GM12878 (cell line): ENCODE results near the gene B4GALT3. TPM values are rescaled to one million over a fixed set of nuclear protein-coding genes. Genes with fewer than 3 reads are reported as not detected.

Experiments used
- ATAC-seq: fragments of 200-7000 bp; cut with Tn5 transposase; 3 replicates; pipeline ENCODE4 v1.9.1; 2020; ENCODE audit warnings: mild to moderate bottlenecking, moderate library complexity
- BruUV-seq: library from RNA; stranded (reverse); fragments of 400-500 nt; replicated peaks from 2 replicates; lab custom pipeline; 2021; lab: Mats Ljungman, UMichigan
- CTCF ChIA-PET: fragments of 300-600 bp; sonication (Branson Sonifier 250); formaldehyde crosslinking; extraction: SDS; loops from one replicate; lab custom pipeline; 2021; ENCODE audit warnings: inconsistent platforms; lab: Yijun Ruan, JAX
- POLR2A ChIA-PET: fragments of 350-600 bp; formaldehyde crosslinking; extraction: SDS; loops from one replicate; lab custom pipeline; 2021; ENCODE audit warnings: inconsistent platforms; lab: Charles Lee
- RAD21 ChIA-PET: fragments of 300-600 bp; sonication (Branson Sonifier 250); formaldehyde crosslinking; loops from one replicate; lab custom pipeline; 2023; ENCODE audit warnings: antibody characterized with exemption; ENCODE audit not compliant: unreplicated experiment; lab: Charles Lee
- SMC1A ChIA-PET: fragments of 300-600 bp; sonication (Branson Sonifier 250); formaldehyde crosslinking; loops from one replicate; lab custom pipeline; 2023; ENCODE audit not compliant: unreplicated experiment, uncharacterized antibody; lab: Charles Lee
- DNase-seq: peaks from one replicate; pipeline ENCODE4 v3.0.0-alpha.2; 2011; ENCODE audit warnings: low read depth, low spot score
- FAIRE-seq: peaks from 3 replicates; lab custom pipeline; 2011; peaks lifted over from hg19 to GRCh38; lab: Jason Lieb, UNC
- H2AFZ ChIP-seq: 2 replicates; pipeline ENCODE4 v1.6.0; 2011; ENCODE audit warnings: low read depth, low read length, control low read depth; ENCODE audit not compliant: control insufficient read depth
- H3K27ac ChIP-seq: 2 replicates; pipeline ENCODE4 v1.5.1; 2011; ENCODE audit warnings: control low read depth; ENCODE audit not compliant: control insufficient read depth, insufficient read depth
- H3K27me3 ChIP-seq, 2 experiments: replicated peaks in 1 of 2; 2 replicates each; pipeline versions ENCODE4 v1.6.0 to v1.6.1; 2011; ENCODE audit warnings: low read length in 1 of 2; ENCODE audit not compliant: control insufficient read depth in 2 of 2, insufficient read depth in 2 of 2
- H3K36me3 ChIP-seq, 2 experiments: 2 replicates each; pipeline ENCODE4 v1.5.1; 2011; ENCODE audit warnings: low read length in 1 of 2; ENCODE audit not compliant: control insufficient read depth in 2 of 2, insufficient read depth in 2 of 2
- H3K4me1 ChIP-seq: 2 replicates; pipeline ENCODE4 v1.6.1; 2011; ENCODE audit warnings: mild to moderate bottlenecking, low read length, moderate library complexity, mixed read lengths; ENCODE audit not compliant: control insufficient read depth, insufficient read depth
- H3K4me2 ChIP-seq: 2 replicates; pipeline ENCODE4 v1.6.0; 2011; ENCODE audit warnings: control low read depth; ENCODE audit not compliant: control insufficient read depth, insufficient read depth
- H3K4me3 ChIP-seq: fragments of 200-600 bp; sonication (generic); 2 replicates; pipeline ENCODE4 v1.5.1; 2016
- H3K79me2 ChIP-seq: 2 replicates; pipeline ENCODE4 v1.6.0; 2011; ENCODE audit warnings: low read length; ENCODE audit not compliant: control insufficient read depth, insufficient read depth
- H3K9ac ChIP-seq: 2 replicates; pipeline ENCODE4 v1.8.0; 2011; ENCODE audit warnings: low read length, control low read depth, mixed read lengths; ENCODE audit not compliant: control insufficient read depth, insufficient read depth
- H3K9me3 ChIP-seq: replicated peaks from 3 replicates; pipeline ENCODE4 v1.5.1; 2011; ENCODE audit warnings: mild to moderate bottlenecking, low read length; ENCODE audit not compliant: control insufficient read depth, insufficient read depth
- H4K20me1 ChIP-seq: 2 replicates; pipeline ENCODE4 v1.6.0; 2011; ENCODE audit not compliant: control insufficient read depth, insufficient read depth
- EGR1 ChIP-seq, 2 experiments: IDR thresholded peaks; 1 replicate in 1 of 2; 2 replicates in 1 of 2; pipeline ENCODE4 v1.6.1; 2011 to 2012; ENCODE audit warnings: low read depth in 2 of 2, low read length in 2 of 2, borderline replicate concordance in 1 of 2, mild to moderate bottlenecking in 1 of 2, moderate library complexity in 1 of 2
- FOXK2 ChIP-seq: fragments of 450-650 bp; IDR thresholded peaks from 2 replicates; pipeline ENCODE4 v1.6.1; 2017; ENCODE audit warnings: mild to moderate bottlenecking, moderate library complexity
- IKZF1 ChIP-seq: fragments of 450-650 bp; conservative IDR thresholded peaks from 2 replicates; pipeline ENCODE4 v1.6.1; 2017; ENCODE audit warnings: antibody characterized with exemption, mild to moderate bottlenecking
- PAX5 ChIP-seq: IDR thresholded peaks from 2 replicates; pipeline ENCODE4 v1.6.1; 2011; ENCODE audit warnings: low read depth, low read length, borderline replicate concordance
- PML ChIP-seq: IDR thresholded peaks from 2 replicates; pipeline ENCODE4 v1.6.1; 2012; ENCODE audit warnings: low read length, inconsistent platforms
- RUNX3 ChIP-seq: IDR thresholded peaks from 2 replicates; pipeline ENCODE4 v1.6.1; 2012; ENCODE audit warnings: low read length, inconsistent platforms
- STAT1 ChIP-seq: fragments of 450-650 bp; conservative IDR thresholded peaks from 2 replicates; pipeline ENCODE4 v1.6.1; 2014; ENCODE audit warnings: antibody characterized with exemption, mild to moderate bottlenecking
- TARDBP ChIP-seq: IDR thresholded peaks from 2 replicates; pipeline ENCODE4 v1.6.1; 2016; ENCODE audit warnings: borderline replicate concordance
- WGBS: methylation state at CpG from one replicate; pipeline ENCODE4 v1.1.6; 2016; ENCODE audit warnings: low lambda C conversion rate; ENCODE audit not compliant: insufficient replicate concordance, insufficient coverage; ENCODE audit errors: missing lambda C conversion rate; 5-methylcytosine and 5-hydroxymethylcytosine counted together
- in situ Hi-C: fragments of 300-500 bp; cut with MboI; formaldehyde crosslinking; loops from 9 replicates; pipeline ENCODE4 v1.14.3; 2018; ENCODE audit warnings: mixed read lengths
- intact Hi-C: fragments of 100-400 bp; cut with micrococcal nuclease; formaldehyde crosslinking; loops from one replicate; pipeline ENCODE4 v1.14.2; 2022; ENCODE audit not compliant: unreplicated experiment
- polyA plus RNA-seq, 11 experiments: library from polyadenylated mRNA; depleted of rRNA in 4 of 11; unstranded in 6 of 11; stranded (reverse) in 5 of 11; fragments of >200 nt; fragmentation: Nextera tagmentation in 4 of 11; fragmentation: Illumina TruSeq in 1 of 11; extraction: Ambion mirVana in 4 of 11; extraction: Trizol in 1 of 11; gene quantifications; 1 replicate in 1 of 11; 2 replicates in 10 of 11; pipeline versions ENCODE4 v1.2.1 to v1.2.3, GENCODE V29; 2011 to 2016; ENCODE audit warnings: inconsistent platforms in 2 of 11, missing spikeins in 2 of 11, low read depth in 1 of 11
- total RNA-seq, 4 experiments: library from RNA; depleted of rRNA in 3 of 4; stranded (reverse); fragments of >200 nt in 3 of 4; fragmentation: Illumina TruSeq in 1 of 4; extraction: Trizol in 1 of 4; gene quantifications; 2 replicates each; pipeline versions ENCODE4 v1.2.1 to v1.2.3, GENCODE V29; 2013 to 2021

The B4GALT3 gene
- total and polyA plus RNA-seq, 10 of the 15 experiments (the other 5 are each of a cell fraction or from before 2014, with no cell fraction given), result 27.1 to 58.9 (median 42.6) TPM

GRCh38 chr1:161176468-161177111 is 717 bp downstream of the B4GALT3 start:
- in situ Hi-C loops, result no loop called here
- TSS peak; percentile 58 for BruUV-seq

More at GRCh38 chr1:161176468-161177111, 717 bp downstream of the B4GALT3 start:
- Histone ChIP-seq H3K9ac (peak overlapping the region; percentile 69), H4K20me1 (no peaks in the 10 kb centered on the region), H3K27me3 (no peaks in the 10 kb centered on the region), H3K79me2 (peaks cover 23% of the 10 kb centered on the region), H3K27ac (peak overlapping the region; percentile 87), H2AFZ (no peak overlapping the region), H3K9me3 (no peaks in the 10 kb centered on the region), H3K36me3 (peaks cover 7 to 30% of the 10 kb centered on the region in 2 experiments), H3K4me2 (peak overlapping the region; percentile 87), H3K4me1 (peaks cover 27% of the 10 kb centered on the region), H3K4me3 (peak overlapping the region; percentile 90)
- ChIA-PET POLR2A (interaction anchor here (0.6 to 1.9 kb wide), 4 partner anchors 10 to 546 kb away, joined by 7 to 14 read pairs (median 8); partner anchors contain the start of genes NDUFS2 and PPOX), SMC1A (interaction anchor here (0.9 to 1.9 kb wide), 5 partner anchors 11 to 208 kb away, joined by 3 to 10 read pairs (median 4); partner anchors contain the start of genes PPOX and TOMM40L), RAD21 (interaction anchor here (0.8 to 2.9 kb wide), 3 partner anchors 11 to 49 kb away, joined by 3 to 21 read pairs (median 10); partner anchors contain the start of genes NDUFS2, PPOX and TOMM40L), CTCF (interaction anchor here (1.0 to 3.7 kb wide), 7 partner anchors 9 to 206 kb away, joined by 3 to 44 read pairs (median 7); partner anchors contain the start of genes PPOX and TOMM40L)
- TF ChIP-seq STAT1, result no peak
- 0 out of 2 replicates have a peak, but pooled peaks have one; percentile 4 for TF ChIP-seq IKZF1
- TF ChIP-seq PML, result no peak
- 0 out of 3 replicates have a peak, but pooled peaks of 1 of the 2 experiments have one; percentile 1 for TF ChIP-seq EGR1 (IDR thresholded peaks at IDR 0.05; ENCODE audit: borderline replicate concordance in 1 of 2, low read depth in 2 of 2, low read length in 2 of 2)
- TF ChIP-seq RUNX3, result no peak
- peak; percentile 98 for TF ChIP-seq PAX5
- TF ChIP-seq FOXK2, result no peak
- no peak for TF ChIP-seq TARDBP
- ATAC-seq (no peak; the same call in 2 of the 3 replicates), FAIRE-seq (no peak), DNase-seq (no peak)
- intact Hi-C loops, result no loop called here
- WGBS, result 24% methylated on average over 16 of the region's 17 CpGs
